Activated CD8-positive, alpha-beta memory T cell treated with anti-CD3 and anti-CD28 coated beads for 1 hour (primary cell): ENCODE results near the gene SCYGR5.
"Not testable (repeated sequence)": the region's sequence is repeated elsewhere in the genome, so short reads cannot be mapped to it uniquely, and the experiment has no call there.

Experiments
- DNase-seq, 2 donors: peaks; one replicate each; pipeline ENCODE4 v3.0.0-alpha.2; 2020; ENCODE audit warnings: low read depth in 1 of 2; ENCODE audit errors: extremely low read depth in 1 of 2

SCYGR5 gene

DNA sequence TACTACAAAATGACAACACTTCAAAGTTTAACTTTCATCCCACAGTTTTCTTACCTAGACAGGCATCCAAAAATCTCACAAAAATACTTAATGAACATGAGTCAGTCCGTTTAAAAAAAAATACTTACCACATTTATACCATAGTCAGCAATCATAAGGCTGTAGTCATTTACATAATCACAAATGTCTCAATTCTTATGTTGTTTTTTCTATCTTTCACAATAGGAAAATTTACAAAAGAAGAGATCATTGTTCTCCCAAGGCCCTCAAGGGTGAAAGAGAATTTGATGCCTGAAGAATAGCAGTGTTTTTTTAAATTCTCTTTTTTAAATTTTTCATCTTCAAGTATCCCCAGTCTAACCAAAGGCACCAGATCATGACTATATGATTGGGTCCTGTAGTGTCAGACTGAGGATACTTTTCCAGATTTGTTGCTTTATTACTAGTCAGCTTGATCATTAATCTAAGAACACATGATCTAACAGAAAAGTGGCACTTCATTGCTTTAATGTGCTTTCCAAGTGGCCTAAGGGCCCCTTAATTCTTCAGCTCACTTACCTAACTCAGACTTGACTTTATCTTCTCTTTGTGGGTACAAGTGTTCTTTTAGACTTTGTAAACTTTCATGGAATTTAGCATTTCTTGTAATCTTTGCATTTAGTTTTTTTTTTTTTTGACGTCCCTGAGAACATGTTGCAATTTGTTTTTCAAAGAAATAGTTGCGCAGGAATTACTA is 4.7 kb downstream of the SCYGR5 start:
- no peak for DNase-seq

DNA sequence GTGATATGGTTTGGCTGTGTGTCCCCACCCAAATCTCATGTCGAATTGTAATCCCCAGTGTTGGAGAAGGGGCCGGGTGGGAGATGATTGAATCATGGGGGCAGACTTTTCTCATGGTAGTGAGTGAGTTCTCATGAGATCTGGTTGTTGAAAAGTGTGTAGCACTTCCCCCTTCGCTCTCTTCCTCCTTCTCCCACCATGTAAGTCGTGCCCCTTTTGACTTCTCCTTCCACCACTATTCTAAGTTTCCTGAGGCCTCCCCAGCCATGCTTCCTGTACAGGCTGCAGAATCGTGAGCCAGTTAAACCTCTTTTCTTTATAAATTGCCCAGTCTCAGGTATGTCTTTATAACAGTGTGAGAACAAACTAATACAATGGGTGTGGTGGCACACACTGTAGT is 7.0 kb downstream of the SCYGR5 start:
- DNase-seq = not testable (repeated sequence)

DNA sequence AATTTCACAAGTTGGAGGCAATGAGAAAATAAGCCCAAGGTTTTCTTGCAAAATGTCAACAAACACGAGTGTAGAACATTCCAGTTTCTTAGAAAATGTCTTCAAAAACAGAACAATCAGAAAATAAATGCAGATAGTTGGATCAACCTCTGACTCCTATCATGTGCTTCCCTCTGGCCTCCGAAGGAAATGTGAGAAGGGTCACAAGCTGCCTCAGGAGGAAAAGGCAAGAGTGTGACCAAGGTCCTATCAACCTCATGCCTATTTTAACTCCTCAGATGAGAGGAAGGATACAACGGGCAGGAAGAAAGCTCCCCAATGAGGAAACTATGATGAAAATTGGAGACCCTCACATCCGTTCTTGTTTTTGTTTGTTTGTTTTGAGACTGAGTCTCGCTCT is 7.9 kb downstream of the SCYGR5 start:
- no peak for DNase-seq

DNA sequence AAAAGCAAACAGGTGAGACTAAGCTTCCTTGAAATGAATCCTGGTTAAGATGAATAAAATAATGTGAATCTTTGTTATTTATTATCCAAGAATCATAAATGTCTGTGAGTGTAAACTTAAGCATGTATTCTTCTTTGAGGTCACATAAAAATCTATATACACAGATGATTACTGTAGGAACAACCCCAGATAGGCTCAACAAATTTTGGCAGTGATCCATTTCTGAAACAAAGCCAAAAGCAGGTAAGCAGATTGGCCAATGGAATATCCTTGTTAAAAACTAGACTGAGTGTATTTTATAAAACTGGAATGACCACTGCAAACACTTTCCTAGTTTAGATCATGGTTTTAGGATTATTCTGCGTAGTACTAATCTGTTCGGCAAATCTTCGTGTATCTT is 11.3 kb downstream of the SCYGR5 start:
- no peak for DNase-seq

DNA sequence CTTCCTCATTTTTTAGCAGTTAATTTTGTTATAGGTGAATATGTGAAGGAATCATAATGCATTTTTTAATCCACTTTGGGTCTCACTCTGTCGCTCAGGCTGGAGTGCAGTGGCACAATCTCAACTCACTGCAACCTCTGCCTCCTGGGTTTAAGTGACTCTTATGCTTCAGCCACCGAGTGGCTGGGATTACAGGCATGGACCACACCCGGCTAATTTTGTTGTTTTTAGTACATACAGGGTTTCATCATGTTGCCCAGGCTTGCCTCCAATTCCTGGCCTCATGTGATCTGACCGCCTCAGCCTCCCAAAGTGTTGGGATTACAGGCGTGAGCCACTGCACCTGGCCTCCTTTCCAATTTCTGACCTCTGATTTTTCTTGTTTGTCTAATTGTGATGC is 17.7 kb downstream of the SCYGR5 start:
- no peak for DNase-seq

DNA sequence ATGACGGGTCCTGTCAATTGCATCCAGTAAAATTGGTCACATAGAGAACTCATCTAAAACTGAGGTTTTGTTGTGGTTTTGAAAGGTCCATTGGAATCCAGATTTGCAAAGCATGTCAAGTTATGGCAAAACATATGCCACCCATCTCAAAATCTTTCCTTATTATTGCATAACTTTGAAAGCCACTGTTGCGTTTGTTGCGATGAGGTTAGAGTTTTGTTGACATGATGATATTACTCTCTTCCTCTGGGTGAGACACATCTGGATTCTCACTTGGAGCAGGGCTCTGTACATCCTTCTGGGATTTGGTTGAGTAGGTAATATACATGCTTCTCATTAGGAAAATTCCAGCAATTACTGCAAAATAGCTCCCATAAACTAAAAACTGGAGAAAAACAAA is 20.6 kb downstream of the SCYGR5 start:
- DNase-seq = no peak

DNA sequence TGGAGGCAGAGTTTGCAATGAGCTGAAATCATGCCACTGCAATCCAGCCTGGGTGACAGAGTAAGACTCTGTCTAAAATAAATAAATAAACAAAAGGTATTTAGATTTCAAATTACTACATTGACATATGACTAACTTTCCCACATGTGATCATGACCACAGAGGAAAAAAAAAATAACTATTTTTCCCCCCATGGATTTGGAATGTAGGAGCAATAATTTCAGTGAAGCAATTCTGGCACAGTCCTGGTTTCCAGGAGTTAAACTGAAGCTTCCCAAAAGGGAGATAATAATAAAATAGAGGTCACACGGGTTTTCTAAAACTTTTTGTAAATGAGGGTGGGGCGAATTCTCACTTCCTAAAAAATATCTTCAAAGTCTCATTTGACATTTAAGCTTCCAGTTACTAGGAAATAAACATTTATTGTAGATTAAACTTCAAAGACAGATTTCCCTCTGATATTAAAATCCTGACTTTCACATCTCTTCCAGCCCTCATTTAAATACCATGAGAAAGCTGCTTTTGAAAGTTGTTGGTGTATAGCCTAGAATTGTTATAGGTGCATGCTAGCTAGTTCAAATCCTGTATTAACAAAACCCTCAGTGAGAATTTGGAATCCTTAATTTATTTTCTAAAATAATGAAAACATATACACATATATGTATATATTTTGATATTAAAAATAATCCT is 30.5 kb downstream of the SCYGR5 start:
- no peak for DNase-seq

DNA sequence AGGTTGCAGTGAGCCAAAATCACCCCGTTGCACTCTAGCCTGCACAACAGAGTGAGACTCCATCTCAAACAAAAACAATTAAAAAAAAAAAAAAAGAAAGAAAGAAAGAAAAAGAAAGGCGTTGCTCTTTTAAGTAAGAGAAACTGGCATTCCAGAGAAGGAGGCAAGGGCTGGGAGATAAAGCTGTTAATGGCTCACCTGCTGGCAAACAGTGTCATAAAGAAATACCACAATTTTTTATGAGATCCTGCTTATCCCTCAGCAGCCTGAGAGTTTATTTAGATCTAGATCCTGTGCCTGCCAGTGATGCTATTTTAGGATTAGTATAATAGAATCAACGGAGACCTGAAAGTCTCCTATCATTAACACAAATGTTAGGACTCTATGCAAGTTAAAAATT is 35.0 kb downstream of the SCYGR5 start:
- no peak for DNase-seq

DNA sequence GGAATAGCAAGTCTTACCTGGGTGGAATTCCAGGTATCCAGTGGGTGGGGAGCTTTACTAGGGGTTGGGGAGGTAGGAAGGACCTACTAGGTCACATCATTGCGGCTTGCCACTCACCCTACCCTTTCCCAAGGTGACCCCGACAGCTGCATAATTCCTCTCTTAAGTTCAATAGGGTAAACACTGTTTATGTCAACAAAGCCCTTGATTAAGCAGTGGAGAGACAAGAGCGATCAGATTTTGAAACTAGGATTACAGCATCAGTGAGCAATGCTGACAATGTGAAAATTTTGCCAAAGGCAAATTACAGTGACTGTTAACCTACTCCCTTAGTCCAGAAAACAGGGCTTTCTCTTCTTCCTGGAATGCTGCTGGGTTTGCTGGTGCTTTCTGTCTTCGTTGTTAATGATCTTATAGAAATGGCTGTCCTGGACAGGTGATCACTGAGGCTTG is 36.7 kb downstream of the SCYGR5 start:
- DNase-seq = no peak

DNA sequence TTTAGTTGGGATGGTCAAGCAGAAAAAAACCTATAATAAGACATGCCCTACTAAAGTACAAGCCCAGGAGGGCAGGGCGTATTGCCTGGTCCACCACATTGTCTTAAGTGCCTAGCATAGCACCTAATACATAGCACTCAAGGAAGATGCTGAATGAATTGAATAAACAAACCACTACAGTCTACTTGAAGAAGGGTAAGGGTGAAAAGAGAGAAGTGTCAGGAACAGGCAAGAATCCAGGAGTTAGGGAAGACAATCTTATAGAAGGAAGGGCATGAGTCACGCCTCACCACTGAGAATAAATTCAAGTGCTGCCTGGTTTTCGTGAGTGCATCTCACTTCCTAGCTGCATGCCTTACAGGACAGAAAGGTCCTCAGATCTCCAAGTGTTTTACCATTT is 37.4 kb downstream of the SCYGR5 start:
- DNase-seq = no peak

DNA sequence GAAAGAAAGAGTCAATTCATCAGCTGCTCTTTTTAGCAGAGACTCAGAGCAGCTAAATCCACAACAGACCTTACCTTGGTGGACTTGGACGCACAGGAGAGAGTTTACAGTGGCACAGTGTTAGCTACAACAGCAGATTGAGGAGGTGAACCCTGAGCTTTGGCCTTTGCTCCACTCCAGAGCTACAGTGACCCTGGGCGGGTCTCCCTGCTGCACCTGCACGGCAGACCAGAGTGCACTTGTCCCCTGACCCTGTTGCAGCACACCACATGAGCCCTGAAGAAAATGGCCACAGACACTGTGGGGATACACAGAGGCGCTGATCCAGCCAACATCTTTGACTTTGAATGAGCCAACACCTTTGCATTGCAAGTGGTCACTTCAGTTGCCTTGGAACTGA is 40.3 kb downstream of the SCYGR5 start:
- no peak for DNase-seq

DNA sequence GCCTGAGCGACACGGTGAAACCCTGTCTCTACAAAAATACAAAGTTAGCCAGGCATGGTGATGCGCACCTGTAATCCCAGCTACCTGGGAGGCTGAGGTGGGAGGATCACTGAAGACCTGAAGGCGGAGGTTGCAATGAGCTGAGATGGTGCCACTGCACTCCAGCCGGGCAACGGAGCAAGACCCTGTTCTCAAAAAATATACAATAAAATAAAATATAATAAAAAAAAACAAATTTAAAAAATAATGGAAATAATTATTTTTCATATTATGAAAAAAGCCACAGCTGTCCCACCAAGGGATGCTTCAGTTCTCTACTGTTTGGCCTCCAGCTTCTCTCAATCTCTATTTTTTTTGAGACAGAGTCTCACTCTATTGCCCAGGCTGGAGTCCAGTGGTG is 40.8 kb downstream of the SCYGR5 start:
- no peak for DNase-seq

DNA sequence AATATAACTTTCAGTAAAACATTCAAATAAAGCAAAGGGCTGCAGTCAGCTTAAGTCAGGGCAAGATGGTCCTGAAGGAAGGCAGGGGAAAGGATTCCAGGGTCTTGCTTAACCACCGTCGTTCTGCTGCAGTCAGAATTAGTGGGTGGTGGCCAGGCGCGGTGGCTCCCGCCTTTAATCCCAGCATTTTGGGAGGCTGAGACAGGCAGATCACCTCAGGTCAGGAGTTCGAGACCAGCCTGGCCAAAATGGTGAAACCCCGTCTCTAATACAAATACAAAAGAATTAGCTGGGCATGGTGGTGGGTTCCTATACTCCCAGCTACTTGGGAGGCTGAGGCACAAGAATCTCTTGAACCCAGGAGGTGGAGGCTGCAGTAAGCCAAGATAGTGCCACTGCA is 44.4 kb downstream of the SCYGR5 start:
- DNase-seq = no peak

DNA sequence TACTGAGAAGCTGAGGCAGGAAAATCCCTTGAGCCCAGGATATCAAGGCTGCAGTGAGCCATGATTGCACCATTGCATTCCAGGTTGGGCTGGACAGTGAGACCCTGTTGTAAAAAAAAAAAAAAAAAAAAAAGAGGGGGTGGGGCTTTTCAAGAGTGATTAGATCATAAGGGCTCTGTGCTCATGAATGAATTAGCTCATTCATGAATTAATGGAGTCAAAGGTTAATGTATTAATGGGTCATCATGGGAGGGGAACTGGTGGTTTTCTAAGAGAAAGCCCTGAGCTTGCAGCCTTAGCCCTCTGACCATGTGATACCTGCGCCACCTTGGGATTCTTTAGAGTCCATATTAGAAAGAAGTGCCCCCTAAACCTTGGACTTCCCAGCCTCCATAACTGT is 46.7 kb downstream of the SCYGR5 start:
- DNase-seq = no peak

DNA sequence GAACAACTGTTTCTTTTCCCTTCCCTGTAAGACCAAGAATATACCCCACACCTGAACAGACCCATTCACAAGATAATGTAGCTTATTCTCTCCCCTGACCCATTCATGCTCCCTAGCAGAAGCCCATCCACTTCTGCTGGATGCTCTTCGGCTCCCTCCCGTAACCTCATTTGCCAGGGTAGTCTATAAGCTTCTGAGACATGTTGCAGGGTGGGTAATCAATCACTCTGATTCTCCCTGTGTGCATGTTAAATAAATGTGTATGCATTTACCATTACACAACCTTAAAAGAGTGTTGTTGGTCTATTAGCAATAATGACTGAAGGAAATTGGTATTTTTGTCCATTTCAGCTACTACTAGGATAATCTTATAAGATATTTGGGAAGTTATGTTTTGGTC is 49.9 kb downstream of the SCYGR5 start:
- DNase-seq = no peak
